ENCODE data around the gene RHBDF1.
"Not testable (repeated sequence)": the region's sequence is repeated elsewhere in the genome, so short reads cannot be mapped to it uniquely, and the experiment has no call there.

RHBDF1 gene

GRCh38 chr16:58491-59439, 13.7 kb downstream of the RHBDF1 start:
- no peak for DNase-seq (ENCODE audit: low spot score)

DNA sequence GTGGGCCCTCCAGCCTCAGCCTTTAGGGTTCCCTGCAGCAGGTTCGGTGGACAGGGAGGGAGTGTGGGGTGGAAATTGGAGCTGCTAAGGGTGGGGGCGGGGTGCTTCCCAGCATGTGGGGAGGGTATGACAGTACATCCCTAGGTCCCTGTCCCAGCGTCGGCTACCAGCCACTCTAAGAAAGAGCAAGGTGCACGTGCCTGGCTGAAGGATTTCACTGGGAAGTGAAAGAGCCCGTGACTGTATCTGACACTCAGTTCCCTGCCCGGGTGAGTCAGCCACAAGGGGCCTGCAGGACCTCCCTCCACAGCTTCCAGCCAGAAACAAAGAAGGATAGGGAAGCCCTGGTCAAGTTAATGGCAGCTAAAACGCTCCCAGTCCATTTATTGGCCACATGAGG, 14.7 kb downstream of the RHBDF1 start:
- no peak for DNase-seq (ENCODE audit: low spot score)

GRCh38 chr16:56231-56927, 16.1 kb downstream of the RHBDF1 start:
- no peak for DNase-seq (ENCODE audit: low spot score)

DNA sequence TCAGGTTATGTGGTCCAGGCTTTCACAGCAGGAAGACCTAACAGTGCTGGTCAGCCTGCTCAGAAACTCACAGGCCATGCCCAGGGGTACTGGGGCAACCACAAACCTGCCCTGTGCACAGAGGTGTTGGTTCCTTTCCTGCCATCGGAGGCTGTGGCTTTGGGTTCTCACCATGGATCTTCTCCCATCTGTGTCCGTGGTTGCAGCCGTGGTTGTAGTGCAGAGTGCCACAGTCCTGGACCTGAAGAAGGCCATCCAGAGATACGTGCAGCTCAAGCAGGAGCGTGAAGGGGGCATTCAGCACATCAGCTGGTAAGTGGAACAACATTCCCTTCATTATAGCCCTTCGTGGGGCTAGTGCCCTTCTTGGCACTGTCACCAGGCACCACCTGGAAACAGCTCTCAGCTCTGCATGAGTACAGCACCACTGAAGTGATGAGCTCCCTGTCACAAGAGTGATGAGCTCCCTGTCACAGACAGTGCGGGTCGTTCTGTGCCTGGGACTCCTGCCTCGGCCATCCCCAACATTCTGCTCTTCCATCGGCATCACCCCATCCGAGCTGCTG, 16.8 kb downstream of the RHBDF1 start:
- no peak for DNase-seq (ENCODE audit: low spot score)

DNA sequence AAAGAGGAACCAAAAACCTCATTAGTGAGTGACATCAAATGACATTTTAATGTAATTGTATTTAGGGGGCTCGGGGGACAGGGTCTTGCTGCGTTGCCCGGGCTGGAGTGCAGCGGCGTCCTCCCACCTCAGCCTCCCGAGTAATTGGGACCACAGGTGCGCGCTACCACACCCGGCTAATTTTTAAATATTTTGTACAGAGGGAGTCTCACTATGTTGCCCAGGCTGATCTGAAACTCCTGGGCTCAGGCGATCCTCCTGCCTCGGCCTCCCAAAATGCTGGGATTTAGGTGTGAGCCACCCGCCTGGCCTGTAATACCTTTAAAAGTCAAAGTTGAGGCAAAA, 18.2 kb downstream of the RHBDF1 start:
- no peak for DNase-seq (ENCODE audit: low spot score)

DNA sequence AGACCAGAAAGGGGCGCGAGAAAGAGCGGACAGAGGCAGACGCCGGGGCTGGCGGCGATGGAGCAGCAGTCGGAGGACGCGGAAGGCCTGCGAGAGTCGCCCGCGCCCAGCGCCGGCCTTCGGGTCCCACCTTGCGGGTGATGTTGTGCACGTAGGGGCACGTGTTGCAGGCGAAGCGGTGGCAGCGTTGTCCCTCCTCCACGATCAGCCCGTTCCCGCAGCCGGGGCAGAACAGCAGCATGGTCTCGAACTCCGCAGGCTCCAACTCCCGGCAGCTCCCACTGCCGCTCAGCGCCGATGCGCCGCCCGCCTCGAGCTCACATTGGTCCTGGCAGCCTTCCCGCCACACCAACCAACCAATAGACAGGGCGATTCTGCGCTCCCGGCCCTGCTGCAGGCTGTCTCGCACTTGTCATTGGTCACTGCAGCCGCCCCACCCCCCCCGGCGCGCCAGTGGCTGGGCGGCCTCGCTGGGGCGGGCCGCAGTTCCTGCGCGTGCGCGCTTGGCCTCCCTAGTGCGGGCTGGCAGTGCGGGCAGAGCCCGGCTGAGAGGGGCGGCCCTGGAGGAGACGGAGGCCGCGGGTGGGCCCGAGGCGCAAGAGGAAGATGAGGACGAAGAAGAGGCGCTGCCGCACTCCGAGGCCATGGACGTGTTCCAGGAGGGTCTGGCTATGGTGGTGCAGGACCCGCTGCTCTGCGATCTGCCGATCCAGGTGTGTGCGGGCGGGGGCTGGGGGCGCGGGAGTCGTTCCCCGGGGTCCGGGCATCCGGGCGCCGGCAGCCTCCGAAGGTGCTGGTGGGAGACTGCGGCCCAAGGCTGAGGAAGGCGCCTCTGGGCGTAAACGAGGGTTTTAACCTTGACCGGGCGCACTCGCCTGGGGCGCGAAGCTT, 18.8 kb downstream of the RHBDF1 start, which contains the start of the genes POLR3K and SNRNP25:
POLR3K (minus strand) TSS at position 263 of the 891 bp plus-strand sequence; CDS start at position 241, 22 bp downstream.
SNRNP25 (plus strand) TSS at position 483 of the 891 bp plus-strand sequence; CDS start at position 672, 189 bp downstream.
- DNase-seq (ENCODE audit: low spot score), result peak; percentile 97

DNA sequence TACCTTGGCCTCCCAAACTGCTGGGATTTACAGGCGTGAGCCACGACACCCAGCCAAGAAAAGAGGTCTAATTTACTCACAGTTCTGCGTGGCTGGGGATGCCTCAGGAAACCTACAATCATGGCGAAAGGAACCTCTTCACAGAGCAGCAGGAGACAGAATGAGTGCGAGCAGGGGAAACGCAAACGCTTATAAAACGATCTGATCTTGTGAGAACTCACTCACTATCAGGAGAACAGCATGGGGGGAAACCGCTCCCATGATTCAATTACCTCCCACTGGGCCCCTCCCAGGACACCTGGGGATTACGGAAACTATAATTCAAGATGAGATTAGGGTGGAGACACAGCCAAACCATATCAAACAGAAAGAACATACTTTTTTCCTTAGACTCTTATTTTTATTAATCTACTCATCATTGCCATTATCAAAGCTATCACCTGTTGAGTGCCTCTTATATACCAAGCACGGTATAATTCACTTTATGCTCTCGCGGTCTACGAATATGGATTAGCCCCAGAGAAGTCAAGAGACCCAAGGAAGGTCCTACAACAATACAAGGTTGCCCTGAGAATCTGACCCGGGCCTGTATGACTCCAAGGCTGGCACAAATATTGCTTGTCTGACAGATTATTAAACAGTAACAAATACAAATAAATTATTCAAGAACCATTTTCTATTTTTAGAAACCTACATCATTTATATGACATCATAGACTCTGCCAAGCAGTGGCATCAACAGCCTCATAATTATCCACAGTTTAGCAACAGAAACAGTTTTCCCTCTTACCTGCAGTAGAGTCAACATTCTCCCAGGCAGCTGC, 21.5 kb downstream of the RHBDF1 start:
- no peak for DNase-seq (ENCODE audit: low spot score)

DNA sequence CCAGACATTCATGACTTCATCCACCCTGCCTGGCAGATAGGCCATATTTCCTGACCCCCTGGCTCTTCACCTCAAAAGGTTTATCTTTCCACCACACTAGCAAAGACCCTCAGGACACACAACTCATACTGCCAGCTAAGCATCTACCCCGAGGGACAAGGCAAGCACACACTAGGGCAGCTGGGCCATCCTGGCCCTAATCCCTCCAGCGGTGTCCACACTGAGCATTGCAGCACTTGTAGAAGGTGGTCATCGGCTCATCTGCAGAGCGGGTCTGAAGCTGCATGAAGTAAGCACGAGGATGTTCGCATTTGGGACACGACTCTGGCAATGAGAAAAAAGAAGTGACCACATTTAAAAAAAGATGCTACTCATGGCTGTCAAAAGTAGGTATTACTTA, 25.2 kb downstream of the RHBDF1 start:
- no peak for DNase-seq (ENCODE audit: low spot score)

- not testable (repeated sequence) for DNase-seq (ENCODE audit: low spot score)
These were observed 25.9 kb downstream of the RHBDF1 start for GRCh38 chr16:46510-46909.

DNA sequence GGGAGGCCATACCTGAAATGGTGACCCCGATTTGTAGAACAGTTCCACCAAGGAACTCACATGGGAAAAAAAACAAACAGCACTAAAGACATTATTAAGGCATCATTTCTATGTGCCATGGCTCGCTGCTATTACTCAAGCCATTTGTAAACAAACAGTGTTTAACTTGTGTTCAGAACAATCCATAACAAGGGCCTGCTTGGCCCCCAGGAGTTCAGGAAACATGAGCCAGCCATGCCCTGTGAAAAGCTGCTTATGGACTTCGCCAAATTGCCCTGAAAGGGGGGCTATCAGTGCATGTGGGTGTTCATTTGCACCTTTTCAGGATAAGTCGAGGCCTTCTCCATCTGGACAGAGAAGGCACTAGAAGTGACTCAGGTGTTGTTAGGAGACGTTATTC, 27.0 kb downstream of the RHBDF1 start:
- no peak for DNase-seq (ENCODE audit: low spot score)

DNA sequence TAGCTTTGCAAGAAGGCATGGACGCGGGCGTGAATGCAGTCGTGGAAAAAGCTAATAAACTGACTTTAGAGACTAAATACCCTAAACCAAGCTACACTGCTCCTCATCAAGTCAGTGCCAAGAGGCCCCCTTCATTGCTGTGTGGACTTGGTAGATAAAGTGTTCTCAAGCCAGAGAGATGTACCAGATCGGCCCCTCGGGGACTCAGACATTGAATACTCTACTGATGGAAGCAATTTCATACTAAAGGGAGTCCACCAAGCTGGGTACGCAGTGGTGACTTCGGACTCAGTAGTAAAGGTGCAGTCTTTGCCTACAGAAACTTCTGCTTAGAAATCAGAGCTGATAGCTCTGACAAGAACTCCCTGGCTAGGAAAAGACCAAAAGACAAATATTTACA, 27.8 kb downstream of the RHBDF1 start:
- DNase-seq (ENCODE audit: low spot score), result no peak

DNA sequence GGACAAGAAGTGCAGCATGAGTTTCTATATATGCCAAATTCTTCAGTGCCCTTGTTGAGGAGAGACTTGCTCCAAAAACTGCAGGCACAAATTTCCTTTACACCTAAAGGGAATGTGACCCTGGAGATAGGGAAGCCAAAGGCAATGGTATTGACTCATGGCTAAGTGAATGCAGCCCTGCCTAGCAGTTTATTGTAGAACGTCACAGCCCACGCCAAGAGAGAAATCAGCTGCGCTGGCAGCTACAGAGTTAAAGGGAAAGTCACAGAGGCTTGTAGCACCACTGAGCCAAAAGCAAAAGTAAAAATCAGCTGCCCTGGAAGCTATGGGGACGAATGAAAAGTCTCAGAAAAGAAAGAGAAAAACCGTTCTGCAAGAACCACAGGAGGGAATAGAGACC, 29.1 kb downstream of the RHBDF1 start:
- no peak for DNase-seq (ENCODE audit: low spot score)

GRCh38 chr16:42691-43090, 29.7 kb downstream of the RHBDF1 start:
- no peak for DNase-seq (ENCODE audit: low spot score)

DNA sequence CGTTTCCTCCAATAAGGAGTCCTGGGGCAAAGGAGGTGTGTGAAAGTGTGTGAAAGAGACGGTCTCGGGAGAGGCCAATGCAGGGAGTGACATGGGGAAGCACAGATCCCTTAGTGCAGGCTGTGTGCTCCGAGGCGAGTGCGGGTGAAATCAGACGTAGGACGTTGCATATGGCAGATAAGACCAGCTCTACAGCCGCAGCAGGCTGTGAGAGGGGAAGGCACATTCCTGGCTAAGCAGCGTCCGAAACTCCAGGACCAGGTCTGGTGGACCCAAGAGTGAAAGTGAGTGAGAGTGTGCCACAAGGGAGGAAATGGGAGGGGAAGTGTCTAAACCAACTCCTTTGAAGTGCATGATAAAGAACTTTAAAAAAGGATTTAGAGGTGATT, 30.4 kb downstream of the RHBDF1 start:
- no peak for DNase-seq (ENCODE audit: low spot score)

GRCh38 chr16:41439-42068, 30.9 kb downstream of the RHBDF1 start:
- DNase-seq (ENCODE audit: low spot score), result no peak

- DNase-seq (ENCODE audit: low spot score), result peak; percentile 63
These were observed 33.2 kb downstream of the RHBDF1 start for GRCh38 chr16:38941-39892.

DNA sequence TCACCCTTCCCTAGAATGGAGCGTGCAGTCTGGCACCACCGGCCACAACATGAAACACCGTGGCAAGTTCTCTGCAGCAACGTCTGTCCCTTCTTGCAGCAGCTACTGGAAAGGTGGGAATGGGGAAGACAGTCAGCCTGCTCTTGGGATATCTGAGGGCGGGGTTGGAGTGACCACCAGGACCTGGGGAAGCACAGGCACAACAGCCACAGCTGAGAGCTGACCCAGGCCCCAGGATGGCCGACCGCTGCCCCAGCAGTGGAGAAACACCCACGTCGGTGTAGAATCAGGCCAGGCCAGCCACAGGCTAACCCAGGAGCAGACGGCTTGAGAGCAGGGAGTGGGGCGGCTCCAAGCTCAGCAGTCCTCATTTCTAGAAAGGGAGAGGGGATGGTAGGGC, 34.2 kb downstream of the RHBDF1 start:
- DNase-seq (ENCODE audit: low spot score), result not testable (repeated sequence)

DNA sequence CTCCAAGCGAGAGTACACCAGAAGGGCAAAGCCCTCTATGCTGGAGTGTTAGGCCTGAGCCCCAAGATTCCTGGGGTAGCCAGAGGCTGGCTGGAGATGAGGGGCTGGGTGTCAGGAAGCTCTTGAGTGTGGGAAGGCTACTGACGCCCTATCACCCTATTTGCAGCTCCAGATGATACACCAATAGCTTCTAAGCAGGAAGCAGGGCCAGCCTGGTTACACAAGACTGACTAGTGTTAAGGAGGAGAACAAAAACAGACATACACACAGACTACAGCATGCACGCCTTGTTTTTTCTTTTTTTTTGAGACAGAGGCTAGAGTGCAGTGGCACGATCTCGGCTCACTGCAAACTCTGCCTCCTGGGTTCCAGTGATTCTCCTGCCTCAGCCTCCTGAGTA, 34.9 kb downstream of the RHBDF1 start:
- DNase-seq (ENCODE audit: low spot score), result no peak

DNA sequence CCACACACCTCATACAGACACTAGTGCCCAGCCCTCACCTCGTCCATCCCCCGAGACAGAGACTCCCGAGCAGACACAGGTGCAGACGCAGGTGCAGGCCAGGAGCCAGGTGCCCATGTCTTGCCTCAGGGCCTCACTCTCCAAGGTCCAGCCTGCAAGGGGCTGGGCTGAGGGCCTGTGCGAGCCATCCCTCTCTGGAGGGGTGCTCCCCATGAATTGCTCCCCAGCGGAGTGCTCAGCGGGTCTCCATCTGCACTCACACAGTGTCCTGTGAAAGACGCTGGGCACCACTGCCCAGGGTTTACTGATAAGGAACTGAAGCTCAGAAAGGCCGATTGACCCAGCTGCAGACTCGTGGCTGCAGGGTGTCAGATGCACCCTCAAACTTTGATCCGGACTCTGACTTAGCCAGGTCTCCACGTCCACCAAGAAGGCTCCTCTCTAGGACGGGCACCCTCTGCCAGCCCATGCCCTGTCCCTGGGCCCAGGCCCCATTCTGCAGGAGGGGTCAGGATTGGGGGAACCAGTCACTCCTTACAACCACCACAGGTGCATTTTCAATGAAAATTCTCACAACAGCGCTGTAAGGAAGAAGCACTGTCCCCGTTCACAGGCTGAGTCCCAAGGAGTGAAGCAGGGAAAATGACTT, 36.0 kb downstream of the RHBDF1 start:
- DNase-seq (ENCODE audit: low spot score), result no peak
